Neural progenitor cell (in vitro differentiated cells): ENCODE results near the gene PHF2.

Source experiments
- EZH2 ChIP-seq: fragments of 200-600 bp; sonication (generic); IDR thresholded peaks from 2 replicates; pipeline ENCODE4 v1.6.1; 2017; ENCODE audit warnings: antibody characterized with exemption, mild to moderate bottlenecking, moderate library complexity
- EZH2phosphoT487 ChIP-seq: fragments of 200-600 bp; sonication (generic); IDR thresholded peaks from 2 replicates; pipeline ENCODE4 v1.6.1; 2017; ENCODE audit warnings: antibody characterized with exemption
- TF ChIP-seq, protein P1 (sequence below): fragments of 200-600 bp; sonication (generic); IDR thresholded peaks from 2 replicates; pipeline ENCODE4 v1.5.1; 2017; ENCODE audit warnings: antibody characterized with exemption, mild to moderate bottlenecking

DNA sequence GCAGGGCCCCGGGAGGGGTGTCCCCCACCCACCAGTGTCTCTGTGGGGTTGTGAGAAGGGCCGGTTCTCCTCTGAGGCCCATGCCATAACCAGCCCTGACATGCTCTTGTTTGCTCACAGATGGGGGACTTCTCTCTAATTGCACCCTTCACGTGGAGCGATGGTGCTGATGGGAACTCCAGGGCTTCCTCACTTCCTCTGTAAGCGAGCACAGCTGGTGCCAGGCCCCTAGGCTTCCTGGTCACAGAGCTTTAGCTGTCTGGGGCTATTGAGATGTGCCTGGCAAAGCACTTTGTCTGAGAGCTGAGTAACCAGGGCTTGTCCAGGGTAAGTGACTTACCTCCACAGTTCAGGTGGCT lies 36.4 kb downstream of the PHF2 start:
- TF ChIP-seq, protein P1, sequence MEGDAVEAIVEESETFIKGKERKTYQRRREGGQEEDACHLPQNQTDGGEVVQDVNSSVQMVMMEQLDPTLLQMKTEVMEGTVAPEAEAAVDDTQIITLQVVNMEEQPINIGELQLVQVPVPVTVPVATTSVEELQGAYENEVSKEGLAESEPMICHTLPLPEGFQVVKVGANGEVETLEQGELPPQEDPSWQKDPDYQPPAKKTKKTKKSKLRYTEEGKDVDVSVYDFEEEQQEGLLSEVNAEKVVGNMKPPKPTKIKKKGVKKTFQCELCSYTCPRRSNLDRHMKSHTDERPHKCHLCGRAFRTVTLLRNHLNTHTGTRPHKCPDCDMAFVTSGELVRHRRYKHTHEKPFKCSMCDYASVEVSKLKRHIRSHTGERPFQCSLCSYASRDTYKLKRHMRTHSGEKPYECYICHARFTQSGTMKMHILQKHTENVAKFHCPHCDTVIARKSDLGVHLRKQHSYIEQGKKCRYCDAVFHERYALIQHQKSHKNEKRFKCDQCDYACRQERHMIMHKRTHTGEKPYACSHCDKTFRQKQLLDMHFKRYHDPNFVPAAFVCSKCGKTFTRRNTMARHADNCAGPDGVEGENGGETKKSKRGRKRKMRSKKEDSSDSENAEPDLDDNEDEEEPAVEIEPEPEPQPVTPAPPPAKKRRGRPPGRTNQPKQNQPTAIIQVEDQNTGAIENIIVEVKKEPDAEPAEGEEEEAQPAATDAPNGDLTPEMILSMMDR, result no peak
- TF ChIP-seq EZH2 (no peak), EZH2phosphoT487 (no peak)
